Stomach (tissue), 9 donors: ENCODE results near the gene FITM1. TPM values are rescaled to one million over a fixed set of nuclear protein-coding genes. Genes with fewer than 3 reads are reported as not detected.

Source experiments
- DNase-seq, 2 donors: peaks; one replicate each; pipeline versions ENCODE4 v3.0.0 to v3.0.0-alpha.2; 2013 to 2019
- H3K27ac ChIP-seq, 5 donors: fragments of 200-600 bp in 4 of 5; sonication (generic) in 4 of 5; one replicate each; pipeline ENCODE4 v1.5.1; 2013 to 2019; ENCODE audit warnings: mild to moderate bottlenecking in 1 of 5, moderate library complexity in 1 of 5
- H3K27me3 ChIP-seq, 3 donors: fragments of 200-600 bp; sonication (generic); one replicate each; pipeline ENCODE4 v1.5.1; 2017 to 2019; ENCODE audit warnings: mixed run types in 1 of 3
- H3K36me3 ChIP-seq, 4 donors: fragments of 200-600 bp; sonication (generic); 1 replicate in 3 of 4; 2 replicates in 1 of 4; pipeline ENCODE4 v1.5.1; 2016 to 2019
- H3K4me1 ChIP-seq, 4 donors: fragments of 200-600 bp; sonication (generic); one replicate each; pipeline ENCODE4 v1.5.1; 2016 to 2019
- H3K4me3 ChIP-seq, 4 donors: fragments of 200-600 bp; sonication (generic) in 3 of 4; one replicate each; pipeline ENCODE4 v1.5.1; 2016 to 2019; ENCODE audit warnings: mild to moderate bottlenecking in 1 of 4
- H3K9me3 ChIP-seq, 4 donors: fragments of 200-600 bp; sonication (generic); one replicate each; pipeline ENCODE4 v1.5.1; 2016 to 2019
- CTCF ChIP-seq, 7 experiments: fragments of 450-650 bp in 4 of 7; fragments of 200-600 bp in 3 of 7; sonication (generic) in 3 of 7; IDR thresholded peaks; one replicate each; pipeline ENCODE4 v1.5.1; 2016 to 2019; ENCODE audit warnings: antibody characterized with exemption in 7 of 7, control low read depth in 2 of 7, mild to moderate bottlenecking in 1 of 7
- EP300 ChIP-seq: sonication (generic); formaldehyde crosslinking; IDR thresholded peaks from one replicate; pipeline ENCODE4 v1.6.1; 2017; ENCODE audit warnings: antibody characterized with exemption
- POLR2A ChIP-seq, 4 donors: fragments of 450-650 bp; IDR thresholded peaks; one replicate each; pipeline ENCODE4 v1.6.1; 2016; ENCODE audit warnings: antibody characterized with exemption in 4 of 4, control low read depth in 2 of 4, mild to moderate bottlenecking in 1 of 4, moderate library complexity in 1 of 4
- POLR2AphosphoS5 ChIP-seq, 3 donors: sonication (generic); formaldehyde crosslinking; IDR thresholded peaks; one replicate each; pipeline ENCODE4 v1.6.1; 2016; ENCODE audit warnings: antibody characterized with exemption in 3 of 3
- WGBS, 5 donors: extraction: QIAGEN DNeasy Blood & Tissue Kit in 3 of 5; methylation state at CpG; one replicate each; pipeline versions ENCODE4 v1.1.5 to v1.1.7; 2013 to 2018; 5-methylcytosine and 5-hydroxymethylcytosine counted together
- intact Hi-C: fragments of 100-400 bp; cut with DNase I; formaldehyde crosslinking; loops from one replicate; pipeline ENCODE4 v1.15.1; 2023; ENCODE audit warnings: low total_unique reads
- polyA plus RNA-seq, 3 donors: library from polyadenylated mRNA; stranded (reverse); fragments of 200-250 nt; gene quantifications; one replicate each; pipeline ENCODE4 v1.2.3, GENCODE V29; 2013
- total RNA-seq, 5 donors: library from RNA; depleted of rRNA; stranded (reverse); fragments of >200 nt; gene quantifications; one replicate each; pipeline versions ENCODE4 v1.1.0 to v1.2.3, GENCODE V29; 2014 to 2016
- donor health status: healthy with polysubstance abuse.
- donor health status: Bipolar disorder and iron deficiency.
- donor health status: healthy.

FITM1 gene
- total and polyA plus RNA-seq, 8 donors = 0.87 to 80.5 (median 2.2) TPM; not detected in 3

- Histone ChIP-seq H3K36me3 (peaks cover 65 to 78% (median 75%) of the 10 kb centered on the region in 4 donors), H3K27me3 (no peaks in the 10 kb centered on the region), H3K4me1 (peaks cover 0 to 2% (median under 1%) of the 10 kb centered on the region in 4 donors), H3K27ac (no peak overlapping the region), H3K9me3 (no peaks in the 10 kb centered on the region), H3K4me3 (no peak overlapping the region)
- DNase-seq = no peak
- 92 to 100% (median 96%) methylated on average over 4 of the region's 4 CpGs for WGBS, 5 donors
- TF ChIP-seq POLR2A (IDR thresholded peaks at IDR 0.05) (no peak), CTCF (IDR thresholded peaks at IDR 0.05) (no peak), EP300 (no peak), POLR2AphosphoS5 (IDR thresholded peaks at IDR 0.05) (no peak)
- intact Hi-C loops = no loop called here
Measured at GRCh38 chr14:24122416-24122815, 8.0 kb upstream of the FITM1 start.

DNA sequence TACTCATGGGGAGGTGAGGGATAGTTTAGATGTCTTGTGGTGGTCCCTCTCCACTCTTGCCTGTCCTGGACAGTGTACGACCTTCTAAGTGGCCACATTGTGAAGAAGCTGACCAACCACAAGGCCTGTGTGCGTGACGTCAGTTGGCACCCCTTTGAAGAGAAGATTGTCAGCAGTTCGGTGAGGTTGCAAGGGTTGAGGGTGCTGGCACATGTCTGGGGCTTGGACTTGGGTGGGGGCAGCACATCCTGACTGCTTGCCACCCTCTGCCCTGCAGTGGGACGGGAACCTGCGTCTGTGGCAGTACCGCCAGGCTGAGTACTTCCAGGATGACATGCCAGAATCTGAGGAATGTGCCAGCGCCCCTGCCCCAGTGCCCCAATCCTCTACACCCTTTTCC lies 7.6 kb upstream of the FITM1 start:
- Histone ChIP-seq H3K9me3 (no peaks in the 10 kb centered on the region), H3K4me1 (no peaks in the 10 kb centered on the region), H3K36me3 (peaks cover 65 to 73% (median 70%) of the 10 kb centered on the region in 4 donors), H3K4me3 (no peak overlapping the region), H3K27me3 (no peaks in the 10 kb centered on the region), H3K27ac (no peak overlapping the region)
- no peak for DNase-seq
- TF ChIP-seq POLR2A (IDR thresholded peaks at IDR 0.05) (no peak), POLR2AphosphoS5 (IDR thresholded peaks at IDR 0.05) (no peak), EP300 (no peak), CTCF (IDR thresholded peaks at IDR 0.05) (no peak)
- WGBS, 5 donors = 77 to 95% (median 94%) methylated on average over 8 of the region's 8 CpGs
- intact Hi-C loops = no loop called here

GRCh38 chr14:24123424-24124417 lies 6.7 kb upstream of the FITM1 start:
- intact Hi-C loops = no loop called here
- TF ChIP-seq POLR2AphosphoS5 (IDR thresholded peaks at IDR 0.05) = no peak
- TF ChIP-seq EP300 = no peak
- TF ChIP-seq POLR2A (IDR thresholded peaks at IDR 0.05) = no peak
- TF ChIP-seq CTCF (IDR thresholded peaks at IDR 0.05) = no peak
- WGBS, 5 donors = 85 to 88% (median 86%) methylated on average over 9 of the region's 9 CpGs
- peaks cover 57 to 65% (median 62%) of the 10 kb centered on the region in 4 donors for H3K36me3 ChIP-seq
- H3K4me3 ChIP-seq = no peak overlapping the region
- no peaks in the 10 kb centered on the region for H3K27me3 ChIP-seq
- H3K9me3 ChIP-seq = no peaks in the 10 kb centered on the region
- H3K27ac ChIP-seq = no peak overlapping the region
- H3K4me1 ChIP-seq = no peaks in the 10 kb centered on the region
- no peak for DNase-seq

DNA sequence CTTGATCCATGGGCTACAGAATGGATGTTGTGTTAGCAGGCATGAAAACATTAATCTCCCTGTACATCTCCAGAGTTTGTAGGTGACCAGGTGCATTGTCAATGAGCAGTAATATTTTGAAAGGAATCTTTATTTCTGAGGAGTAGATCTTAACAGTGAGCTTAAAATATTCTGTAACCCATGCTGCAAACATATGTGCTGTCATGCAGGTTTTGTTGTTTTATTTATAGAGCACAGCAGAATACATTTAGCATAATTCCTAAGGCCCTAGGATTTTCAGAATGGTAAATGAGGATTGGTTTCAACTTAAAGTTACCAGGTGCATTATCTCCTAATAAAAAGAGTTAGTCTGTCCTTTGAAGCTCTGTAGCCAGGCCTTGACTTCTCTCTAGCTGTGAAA lies 3.5 kb upstream of the FITM1 start:
- no peak for DNase-seq
- Histone ChIP-seq H3K27ac (no peak overlapping the region), H3K36me3 (peaks cover 26 to 32% (median 29%) of the 10 kb centered on the region in 4 donors), H3K4me3 (no peak overlapping the region), H3K27me3 (no peaks in the 10 kb centered on the region), H3K9me3 (no peaks in the 10 kb centered on the region), H3K4me1 (peaks cover 0 to 15% (median 12%) of the 10 kb centered on the region in 4 donors)
- TF ChIP-seq POLR2A (IDR thresholded peaks at IDR 0.05) = no peak
- no peak for TF ChIP-seq CTCF (IDR thresholded peaks at IDR 0.05)
- no peak for TF ChIP-seq POLR2AphosphoS5 (IDR thresholded peaks at IDR 0.05)
- no peak for TF ChIP-seq EP300
- intact Hi-C loops = no loop called here
